Upper lobe of right lung (tissue), 1 donor: ENCODE data around the gene HMX3. TPM values are rescaled to one million over a fixed set of nuclear protein-coding genes. Genes with fewer than 3 reads are reported as not detected.

Source experiments
- ATAC-seq: fragments of 200-7000 bp; cut with Tn5 transposase; one replicate; pipeline ENCODE4 v1.9.1; 2020; ENCODE audit warnings: mild to moderate bottlenecking, moderate library complexity
- DNase-seq: peaks from one replicate; pipeline ENCODE4 v3.0.0-alpha.2; 2020
- H3K27ac ChIP-seq: fragments of 200-600 bp; one replicate; pipeline ENCODE4 v1.8.0; 2022
- H3K27me3 ChIP-seq: fragments of 200-600 bp; one replicate; pipeline ENCODE4 v1.8.0; 2022; ENCODE audit warnings: mild to moderate bottlenecking
- H3K36me3 ChIP-seq: fragments of 200-600 bp; one replicate; pipeline ENCODE4 v1.8.0; 2022
- H3K4me1 ChIP-seq: fragments of 200-600 bp; one replicate; pipeline ENCODE4 v1.8.0; 2022
- H3K4me3 ChIP-seq: fragments of 200-600 bp; one replicate; pipeline ENCODE4 v1.8.0; 2022; ENCODE audit warnings: mild to moderate bottlenecking
- H3K9me3 ChIP-seq: fragments of 200-600 bp; one replicate; pipeline ENCODE4 v1.8.0; 2022
- intact Hi-C: fragments of 100-400 bp; cut with DNase I; formaldehyde crosslinking; loops from one replicate; pipeline ENCODE4 v1.11.0; 2022
- total RNA-seq: library from RNA; stranded (reverse); fragmentation: NEBNext Ultra II Directional; extraction: Animal tissue kit (Norgen Biotek cat#: 25700); gene quantifications from one replicate; pipeline ENCODE4 v1.2.1, GENCODE V29; 2021
- TF ChIP-seq, protein P1 (sequence below): fragments of 200-600 bp; IDR thresholded peaks from one replicate; pipeline ENCODE4 v1.8.0; 2022; ENCODE audit warnings: antibody characterized with exemption
- donor health status: DM: no; HTN: yes; CAD: no; lungs with severe emphysema.

Gene HMX3
- total RNA-seq, 1 donor from 2014 or later, result not detected

DNA sequence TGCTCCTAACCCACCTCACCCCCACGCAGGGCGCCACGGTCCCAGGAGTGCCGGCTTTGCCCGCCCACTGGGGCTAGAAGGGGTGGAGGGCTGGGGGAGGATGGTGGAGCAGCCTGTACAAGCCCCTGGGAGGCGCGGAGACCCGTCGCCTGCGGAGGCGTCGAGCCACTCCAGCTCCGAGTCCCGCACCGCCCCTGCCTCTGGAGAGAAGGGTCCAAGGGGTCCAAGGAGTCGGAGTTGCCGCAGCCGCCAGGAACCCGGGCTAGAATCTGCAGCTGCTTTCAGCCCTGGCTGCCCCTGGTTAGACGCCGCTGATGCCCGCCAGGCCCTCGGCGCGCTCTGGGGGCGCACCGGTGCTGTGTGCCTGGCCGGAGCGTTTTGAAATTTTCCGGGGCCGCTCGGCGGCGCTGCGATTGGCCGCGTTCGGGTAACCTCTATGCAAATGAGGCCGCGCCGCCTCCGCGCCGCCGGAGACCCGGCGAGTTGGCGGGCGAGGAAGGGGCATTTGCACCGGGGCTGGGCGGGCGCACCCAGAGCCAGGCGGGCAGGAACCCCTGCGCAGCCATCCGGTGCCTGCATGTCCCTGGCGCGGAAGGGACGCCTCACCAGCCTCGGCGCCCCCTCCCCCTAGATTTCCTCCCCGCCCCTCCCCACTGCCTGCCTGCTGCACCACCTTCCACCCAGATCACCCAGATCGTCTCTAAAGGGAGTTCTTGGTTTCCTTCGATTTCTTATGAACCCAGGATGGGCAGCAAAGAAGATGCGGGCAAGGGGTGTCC, 12.1 kb downstream of the HMX3 start, which contains the start of gene HMX2:
Gene HMX2 (plus strand): TSS at position 502 of the 779 bp plus-strand sequence. CDS start 243 bp downstream, at position 745.
- peak within 1 kb of the TSS; percentile 10 for H3K4me3 ChIP-seq
- no peaks in the 10 kb centered on the region for H3K36me3 ChIP-seq
- H3K4me1 ChIP-seq, result peaks cover 42% of the 10 kb centered on the region
- H3K27me3 ChIP-seq, result peaks cover 100% of the 10 kb centered on the region
- H3K9me3 ChIP-seq, result no peaks in the 10 kb centered on the region
- intact Hi-C loops, result no loop called here
- no peak within 1 kb of the TSS for H3K27ac ChIP-seq
- DNase-seq (no peak), ATAC-seq (no peak)
- TF ChIP-seq, protein P1, sequence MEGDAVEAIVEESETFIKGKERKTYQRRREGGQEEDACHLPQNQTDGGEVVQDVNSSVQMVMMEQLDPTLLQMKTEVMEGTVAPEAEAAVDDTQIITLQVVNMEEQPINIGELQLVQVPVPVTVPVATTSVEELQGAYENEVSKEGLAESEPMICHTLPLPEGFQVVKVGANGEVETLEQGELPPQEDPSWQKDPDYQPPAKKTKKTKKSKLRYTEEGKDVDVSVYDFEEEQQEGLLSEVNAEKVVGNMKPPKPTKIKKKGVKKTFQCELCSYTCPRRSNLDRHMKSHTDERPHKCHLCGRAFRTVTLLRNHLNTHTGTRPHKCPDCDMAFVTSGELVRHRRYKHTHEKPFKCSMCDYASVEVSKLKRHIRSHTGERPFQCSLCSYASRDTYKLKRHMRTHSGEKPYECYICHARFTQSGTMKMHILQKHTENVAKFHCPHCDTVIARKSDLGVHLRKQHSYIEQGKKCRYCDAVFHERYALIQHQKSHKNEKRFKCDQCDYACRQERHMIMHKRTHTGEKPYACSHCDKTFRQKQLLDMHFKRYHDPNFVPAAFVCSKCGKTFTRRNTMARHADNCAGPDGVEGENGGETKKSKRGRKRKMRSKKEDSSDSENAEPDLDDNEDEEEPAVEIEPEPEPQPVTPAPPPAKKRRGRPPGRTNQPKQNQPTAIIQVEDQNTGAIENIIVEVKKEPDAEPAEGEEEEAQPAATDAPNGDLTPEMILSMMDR, result no peak

DNA sequence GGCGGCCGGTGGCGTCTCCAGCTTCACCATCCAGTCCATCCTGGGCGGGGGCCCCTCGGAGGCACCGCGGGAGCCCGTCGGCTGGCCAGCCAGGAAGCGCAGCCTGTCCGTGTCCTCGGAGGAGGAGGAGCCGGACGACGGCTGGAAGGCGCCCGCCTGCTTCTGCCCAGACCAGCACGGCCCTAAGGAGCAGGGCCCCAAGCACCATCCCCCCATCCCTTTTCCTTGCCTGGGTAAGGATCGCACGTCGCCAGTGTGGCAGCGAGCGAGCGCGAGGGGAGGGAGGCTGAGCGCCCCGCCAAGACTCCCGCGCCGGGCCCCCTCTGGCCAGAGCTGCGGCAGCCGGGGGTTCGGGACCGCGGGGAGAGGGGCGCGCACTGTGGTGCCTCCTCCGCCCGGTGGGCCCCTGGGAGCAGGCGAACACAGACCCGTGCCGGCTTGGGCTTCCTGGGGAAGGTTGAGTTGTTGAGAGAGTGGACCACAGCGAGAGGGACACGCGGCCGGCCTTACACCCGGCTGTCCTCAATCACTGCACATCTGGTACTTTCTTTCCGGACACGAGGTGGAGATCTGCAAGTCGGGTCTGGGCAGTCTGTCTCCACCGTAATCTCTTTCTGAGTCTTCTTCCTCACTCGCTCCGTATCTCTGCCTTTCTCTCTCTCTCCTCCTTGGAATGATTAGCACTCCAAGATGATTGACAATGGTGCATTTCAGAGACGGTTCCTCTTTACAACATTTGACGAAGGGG, 12.8 kb downstream of the HMX3 start:
- DNase-seq, result no peak
- peaks cover 41% of the 10 kb centered on the region for H3K4me1 ChIP-seq
- H3K27me3 ChIP-seq, result peaks cover 100% of the 10 kb centered on the region
- H3K4me3 ChIP-seq, result peak overlapping the region; percentile 10
- intact Hi-C loops, result no loop called here
- H3K27ac ChIP-seq, result no peak overlapping the region
- no peak for ATAC-seq
- no peaks in the 10 kb centered on the region for H3K9me3 ChIP-seq
- H3K36me3 ChIP-seq, result no peaks in the 10 kb centered on the region
- TF ChIP-seq, protein P1, result no peak

DNA sequence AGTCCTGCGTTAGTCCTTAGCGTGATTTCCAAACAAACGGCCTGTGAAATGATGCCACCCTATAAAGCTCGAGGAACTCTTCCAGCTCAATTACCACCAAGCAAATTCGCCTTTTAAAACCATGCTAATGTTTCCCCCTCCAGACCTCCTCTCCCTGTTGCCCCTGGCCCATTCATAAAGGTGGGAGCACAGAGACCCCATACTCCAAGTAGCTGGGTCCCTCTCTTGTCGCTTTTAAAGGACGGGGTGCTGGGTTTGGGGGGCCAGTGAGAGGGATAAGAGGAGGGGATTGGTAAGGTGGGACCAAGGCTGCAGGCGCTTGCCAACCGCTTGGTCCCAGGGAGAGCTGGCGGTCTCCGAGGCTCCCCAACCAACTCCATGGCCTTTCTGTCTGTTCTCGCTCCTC, 13.4 kb downstream of the HMX3 start:
- Histone ChIP-seq H3K36me3 (no peaks in the 10 kb centered on the region), H3K27ac (no peak overlapping the region), H3K9me3 (no peaks in the 10 kb centered on the region), H3K27me3 (peaks cover 94% of the 10 kb centered on the region), H3K4me3 (peak overlapping the region; percentile 43), H3K4me1 (peaks cover 41% of the 10 kb centered on the region)
- no peak for ATAC-seq
- no peak for DNase-seq
- TF ChIP-seq, protein P1, result no peak
- intact Hi-C loops, result no loop called here

DNA sequence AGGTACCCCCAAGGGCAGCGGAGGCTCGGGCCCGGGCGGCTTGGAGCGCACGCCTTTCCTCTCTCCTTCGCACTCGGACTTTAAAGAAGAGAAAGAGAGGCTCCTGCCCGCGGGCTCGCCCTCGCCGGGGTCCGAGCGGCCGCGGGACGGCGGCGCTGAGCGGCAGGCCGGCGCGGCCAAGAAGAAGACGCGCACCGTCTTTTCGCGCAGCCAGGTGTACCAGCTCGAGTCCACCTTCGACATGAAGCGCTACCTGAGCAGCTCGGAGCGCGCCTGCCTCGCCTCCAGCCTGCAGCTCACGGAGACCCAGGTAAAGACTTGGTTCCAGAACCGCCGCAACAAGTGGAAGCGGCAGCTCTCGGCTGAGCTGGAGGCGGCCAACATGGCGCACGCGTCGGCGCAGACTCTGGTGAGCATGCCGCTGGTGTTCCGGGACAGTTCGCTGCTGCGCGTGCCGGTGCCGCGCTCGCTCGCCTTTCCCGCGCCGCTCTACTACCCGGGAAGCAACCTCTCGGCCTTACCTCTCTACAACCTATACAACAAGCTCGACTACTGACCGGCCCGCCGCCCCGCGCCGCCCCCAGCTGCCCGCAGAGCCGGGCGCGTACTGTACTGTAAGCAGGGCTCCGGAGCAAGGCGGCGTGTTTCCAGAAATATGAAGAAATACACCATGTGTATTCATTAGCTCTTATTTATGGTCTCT, 13.9 kb downstream of the HMX3 start:
- Histone ChIP-seq H3K4me3 (peak overlapping the region; percentile 43), H3K27me3 (peaks cover 89% of the 10 kb centered on the region), H3K36me3 (no peaks in the 10 kb centered on the region), H3K9me3 (no peaks in the 10 kb centered on the region), H3K4me1 (peaks cover 41% of the 10 kb centered on the region), H3K27ac (no peak overlapping the region)
- DNase-seq (peak; percentile 70), ATAC-seq (no peak)
- intact Hi-C loops, result no loop called here
- TF ChIP-seq, protein P1, result no peak

DNA sequence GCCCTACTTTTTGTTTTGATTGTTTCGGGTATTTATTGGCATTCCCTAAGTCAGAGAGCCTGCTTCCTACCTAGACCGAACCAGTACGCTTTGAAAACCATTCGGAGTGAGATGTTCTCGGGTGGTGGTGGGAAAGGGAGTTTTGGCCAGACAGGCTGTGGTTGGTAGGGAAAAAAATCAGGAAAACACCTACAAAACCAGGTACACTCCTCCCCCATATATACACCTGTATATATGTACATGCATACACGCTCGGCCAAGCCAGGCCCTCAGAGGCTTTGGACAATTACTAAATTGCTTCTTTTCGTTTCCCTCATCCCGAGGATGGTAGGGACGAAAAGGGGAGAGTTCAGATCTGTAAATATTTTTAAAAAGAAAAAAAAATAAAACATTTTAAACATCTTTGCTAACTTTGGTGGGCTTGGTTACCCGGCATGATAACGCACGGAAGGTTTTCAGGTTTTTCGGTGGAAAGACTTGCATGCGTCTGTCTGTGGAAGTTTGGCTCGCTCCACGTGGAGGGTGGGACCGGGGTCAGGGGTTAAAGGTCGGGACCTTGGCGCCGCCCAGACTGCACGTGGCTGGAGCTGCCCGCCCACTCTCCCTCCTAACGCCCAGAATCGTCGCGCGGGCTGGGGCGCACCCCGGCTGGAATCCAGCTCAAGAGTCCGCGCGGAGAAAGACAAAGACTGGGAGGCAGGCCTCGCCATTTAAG, 14.7 kb downstream of the HMX3 start:
- H3K27me3 ChIP-seq, result peaks cover 82% of the 10 kb centered on the region
- peak overlapping the region; percentile 43 for H3K4me3 ChIP-seq
- ATAC-seq (no peak), DNase-seq (no peak)
- peaks cover 45% of the 10 kb centered on the region for H3K4me1 ChIP-seq
- H3K36me3 ChIP-seq, result no peaks in the 10 kb centered on the region
- no peak overlapping the region for H3K27ac ChIP-seq
- H3K9me3 ChIP-seq, result no peaks in the 10 kb centered on the region
- TF ChIP-seq, protein P1, result no peak
- intact Hi-C loops, result no loop called here
